HG02885 (cell line): ENCODE measurements around the gene NUBP2.

Source experiments
- ATAC-seq: cut with Tn5 transposase; IDR thresholded peaks from one replicate; pipeline ENCODE4 v1.9.1; 2021; ENCODE audit warnings: mild to moderate bottlenecking; ENCODE audit not compliant: unreplicated experiment, poor library complexity

NUBP2 gene

DNA sequence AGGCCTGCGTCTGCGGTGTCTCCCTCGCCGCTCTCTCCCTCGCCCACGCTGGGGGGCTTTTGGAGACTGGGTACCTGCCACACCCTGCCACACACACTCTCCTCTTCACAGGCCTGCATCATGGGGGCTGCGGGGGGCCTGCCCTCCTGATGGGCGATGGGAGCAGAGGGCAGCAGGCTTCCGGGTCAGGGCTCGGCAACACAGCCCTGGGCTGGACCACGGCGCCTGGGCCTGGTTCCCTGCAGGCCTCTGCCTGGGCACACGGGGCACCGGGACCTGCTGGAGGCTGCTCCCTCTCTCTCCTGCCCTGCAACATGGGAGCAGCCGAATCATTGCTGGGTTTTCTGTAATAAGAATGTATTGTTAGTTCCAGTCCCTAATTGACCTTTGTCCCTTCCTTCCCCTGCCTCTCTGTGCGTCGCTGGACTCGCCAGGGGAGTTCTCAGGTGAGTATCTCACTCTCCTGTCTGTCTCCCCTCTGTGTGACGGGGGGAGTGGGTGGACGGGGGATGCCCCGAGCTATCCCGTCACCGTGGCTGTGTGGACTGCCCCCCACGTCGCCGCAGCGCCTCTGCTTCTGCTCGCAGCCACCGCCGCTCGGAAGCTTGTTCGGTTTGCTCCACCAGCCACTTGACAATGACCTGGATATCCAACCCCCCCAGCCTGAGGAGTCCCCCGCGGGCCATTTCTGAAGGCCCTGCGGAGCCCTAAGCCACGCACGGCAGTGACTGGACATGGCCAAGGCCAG, 24.9 kb upstream of the NUBP2 start:
- no peak for ATAC-seq

GRCh38 chr16:1758923-1759322, 23.8 kb upstream of the NUBP2 start:
- ATAC-seq, result no peak

DNA sequence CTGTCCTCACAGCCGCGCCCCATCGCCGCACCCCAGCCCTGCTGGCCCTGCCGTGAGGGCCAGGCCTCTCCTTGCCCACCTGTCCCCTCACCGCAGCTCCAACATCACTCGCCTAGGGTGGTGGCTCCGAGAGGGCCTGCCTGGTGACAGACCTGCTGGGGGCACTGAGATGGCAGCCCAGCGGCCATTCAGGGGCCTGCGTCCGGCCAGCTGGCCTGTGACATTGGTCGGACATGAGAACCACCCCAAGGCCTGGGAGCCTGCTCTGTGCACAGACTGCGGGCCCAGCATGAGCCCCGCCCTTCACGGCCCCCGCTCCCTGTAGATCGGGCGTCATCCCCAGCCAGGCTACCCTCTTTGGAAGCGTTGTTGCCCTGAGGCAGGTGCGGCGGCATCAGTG, 23.2 kb upstream of the NUBP2 start:
- no peak for ATAC-seq

GRCh38 chr16:1760911-1761310, 21.8 kb upstream of the NUBP2 start:
- no peak for ATAC-seq

- no peak for ATAC-seq
These were observed 21.0 kb upstream of the NUBP2 start for GRCh38 chr16:1761751-1762150.

DNA sequence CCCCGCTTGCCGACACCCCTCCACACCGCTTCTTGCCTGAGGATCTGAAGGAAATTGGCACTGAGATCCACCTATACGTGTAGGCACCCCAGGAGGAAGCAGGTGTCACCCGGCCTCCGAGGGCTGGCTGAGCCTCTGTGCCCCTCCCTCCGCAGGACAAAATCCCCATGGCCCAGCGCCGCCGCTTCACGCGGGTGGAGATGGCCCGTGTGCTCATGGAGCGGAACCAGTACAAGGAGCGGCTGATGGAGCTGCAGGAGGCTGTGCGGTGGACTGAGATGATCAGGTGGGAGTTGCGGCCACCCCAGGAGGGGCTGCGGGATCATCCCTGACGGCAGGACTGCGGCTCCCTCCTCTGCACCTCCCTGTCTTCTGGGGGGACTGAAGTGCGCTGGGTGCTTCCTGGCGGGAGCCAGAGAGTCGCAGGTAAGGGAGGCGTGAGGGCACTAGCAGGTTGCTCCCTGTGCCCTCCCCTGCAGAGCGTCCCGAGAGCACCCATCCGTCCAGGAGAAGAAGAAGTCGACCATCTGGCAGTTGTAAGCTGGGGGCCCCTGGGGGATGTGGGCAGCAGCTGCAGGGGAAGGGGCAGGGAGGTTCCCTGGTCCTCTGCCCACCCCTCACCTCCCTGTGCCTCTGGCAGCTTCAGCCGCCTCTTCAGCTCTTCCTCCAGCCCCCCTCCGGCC, 20.4 kb upstream of the NUBP2 start:
- ATAC-seq, result no peak

DNA sequence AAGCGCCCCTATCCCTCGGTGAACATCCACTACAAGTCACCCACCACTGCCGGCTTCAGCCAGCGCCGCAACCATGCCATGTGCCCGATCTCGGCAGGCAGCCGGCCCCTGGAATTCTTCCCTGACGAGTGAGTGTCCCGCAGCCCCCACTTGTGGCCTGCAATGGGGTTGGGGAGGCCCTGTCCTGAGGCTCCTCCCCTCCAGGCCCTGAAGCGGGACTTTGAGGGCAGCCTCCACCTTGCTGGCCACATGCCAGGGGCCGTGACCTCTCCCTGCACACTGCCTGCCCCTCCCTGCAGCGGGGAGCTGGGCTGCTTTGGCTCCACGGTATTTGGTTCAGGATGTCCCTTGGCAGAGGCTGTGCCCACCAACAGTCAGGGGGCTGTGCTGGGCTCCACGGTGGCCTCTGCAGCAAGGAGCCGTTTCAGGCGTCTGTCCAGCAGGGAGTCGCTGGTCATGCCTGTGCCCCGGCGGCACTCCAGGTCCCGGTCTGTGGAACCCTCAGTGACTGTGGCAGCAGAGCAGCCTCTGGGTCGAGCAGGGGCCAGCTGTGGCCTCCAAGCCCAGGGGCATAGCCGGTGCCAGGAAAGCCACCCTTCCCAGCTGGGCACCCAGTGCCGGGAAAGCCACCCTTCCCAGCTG, 19.8 kb upstream of the NUBP2 start:
- no peak for ATAC-seq

GRCh38 chr16:1763521-1764511, 18.9 kb upstream of the NUBP2 start:
- ATAC-seq, result no peak

DNA sequence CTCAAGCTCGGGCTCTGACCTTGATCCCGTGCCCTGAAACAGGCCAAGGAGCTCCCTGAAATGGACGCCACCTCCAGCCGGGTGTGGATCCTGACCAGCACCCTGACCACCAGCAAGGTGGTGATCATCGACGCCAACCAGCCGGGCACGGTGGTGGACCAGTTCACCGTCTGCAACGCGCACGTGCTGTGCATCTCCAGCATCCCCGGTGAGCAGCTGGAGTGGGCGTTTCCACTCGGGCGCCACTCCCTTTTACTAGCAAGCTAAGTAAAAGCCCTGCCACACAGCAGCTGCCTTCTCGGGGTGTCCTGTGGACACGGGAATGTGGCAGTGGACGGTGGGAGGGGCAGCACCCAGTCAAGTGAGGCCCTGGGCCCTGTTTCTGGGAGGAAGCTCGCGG, 17.8 kb upstream of the NUBP2 start:
- ATAC-seq, result no peak

DNA sequence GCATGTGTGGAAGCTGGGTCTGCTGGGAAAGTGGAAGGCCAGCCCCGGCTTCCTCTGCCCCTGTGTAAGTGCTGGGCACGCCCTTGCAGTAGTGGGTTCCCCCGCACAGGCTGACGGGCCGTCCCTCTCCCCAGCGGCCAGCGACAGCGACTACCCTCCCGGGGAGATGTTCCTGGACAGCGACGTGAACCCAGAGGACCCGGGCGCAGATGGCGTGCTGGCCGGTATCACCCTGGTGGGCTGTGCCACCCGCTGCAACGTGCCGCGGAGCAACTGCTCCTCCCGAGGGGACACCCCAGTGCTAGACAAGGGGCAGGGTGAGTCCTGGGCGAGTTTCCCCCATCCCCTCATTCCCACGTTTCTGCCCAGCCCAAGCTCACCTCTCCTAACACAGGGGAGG, 16.9 kb upstream of the NUBP2 start:
- no peak for ATAC-seq

DNA sequence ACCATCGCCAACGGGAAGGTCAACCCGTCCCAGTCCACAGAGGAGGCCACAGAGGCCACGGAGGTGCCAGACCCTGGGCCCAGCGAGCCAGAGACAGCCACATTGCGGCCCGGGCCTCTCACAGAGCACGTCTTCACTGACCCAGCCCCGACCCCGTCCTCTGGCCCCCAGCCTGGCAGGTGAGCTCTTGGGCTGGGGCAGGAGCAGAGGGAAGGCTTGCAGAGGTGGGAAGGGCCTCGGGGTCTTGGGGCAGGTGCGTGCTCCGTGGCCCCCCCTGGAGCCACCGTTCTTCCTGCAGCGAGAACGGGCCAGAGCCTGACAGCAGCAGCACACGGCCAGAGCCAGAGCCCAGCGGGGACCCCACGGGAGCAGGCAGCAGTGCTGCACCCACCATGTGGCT, 16.5 kb upstream of the NUBP2 start:
- ATAC-seq, result no peak

GRCh38 chr16:1766701-1767100, 16.1 kb upstream of the NUBP2 start:
- no peak for ATAC-seq

GRCh38 chr16:1767116-1767994, 15.4 kb upstream of the NUBP2 start:
- ATAC-seq, result no peak

- no peak for ATAC-seq
These were observed 14.5 kb upstream of the NUBP2 start for GRCh38 chr16:1768061-1768766.

DNA sequence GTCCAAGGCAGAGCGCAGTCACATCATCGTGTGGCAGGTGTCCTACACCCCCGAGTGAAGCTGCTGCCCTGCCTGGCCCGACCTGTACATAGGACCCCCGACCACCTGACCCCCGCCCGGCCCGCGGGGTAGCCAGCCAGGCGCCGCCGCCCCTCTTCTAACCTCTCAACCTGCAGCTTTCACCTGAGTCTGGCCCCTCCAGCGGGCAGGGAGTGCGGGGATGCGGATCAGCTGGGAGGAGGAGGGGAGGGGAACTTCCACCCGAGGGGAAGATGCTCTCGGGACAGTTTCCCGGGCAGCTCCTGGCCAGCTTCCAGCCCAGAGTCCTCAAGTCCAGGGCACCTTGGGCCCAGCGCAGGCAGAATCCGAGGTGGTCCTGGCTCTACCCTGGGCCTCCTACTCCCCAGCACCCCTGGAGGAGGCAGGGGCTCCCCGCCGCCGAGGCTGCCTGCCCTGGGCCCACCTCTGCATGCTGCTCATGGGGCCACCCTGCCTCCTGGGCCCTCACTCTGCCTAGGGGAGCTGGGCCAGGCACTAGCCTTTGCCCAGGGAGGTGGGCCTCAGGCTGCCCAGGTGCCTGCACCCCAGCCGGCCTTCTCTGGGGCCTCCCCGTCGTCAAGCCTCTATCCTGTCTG, 13.9 kb upstream of the NUBP2 start:
- ATAC-seq, result no peak

DNA sequence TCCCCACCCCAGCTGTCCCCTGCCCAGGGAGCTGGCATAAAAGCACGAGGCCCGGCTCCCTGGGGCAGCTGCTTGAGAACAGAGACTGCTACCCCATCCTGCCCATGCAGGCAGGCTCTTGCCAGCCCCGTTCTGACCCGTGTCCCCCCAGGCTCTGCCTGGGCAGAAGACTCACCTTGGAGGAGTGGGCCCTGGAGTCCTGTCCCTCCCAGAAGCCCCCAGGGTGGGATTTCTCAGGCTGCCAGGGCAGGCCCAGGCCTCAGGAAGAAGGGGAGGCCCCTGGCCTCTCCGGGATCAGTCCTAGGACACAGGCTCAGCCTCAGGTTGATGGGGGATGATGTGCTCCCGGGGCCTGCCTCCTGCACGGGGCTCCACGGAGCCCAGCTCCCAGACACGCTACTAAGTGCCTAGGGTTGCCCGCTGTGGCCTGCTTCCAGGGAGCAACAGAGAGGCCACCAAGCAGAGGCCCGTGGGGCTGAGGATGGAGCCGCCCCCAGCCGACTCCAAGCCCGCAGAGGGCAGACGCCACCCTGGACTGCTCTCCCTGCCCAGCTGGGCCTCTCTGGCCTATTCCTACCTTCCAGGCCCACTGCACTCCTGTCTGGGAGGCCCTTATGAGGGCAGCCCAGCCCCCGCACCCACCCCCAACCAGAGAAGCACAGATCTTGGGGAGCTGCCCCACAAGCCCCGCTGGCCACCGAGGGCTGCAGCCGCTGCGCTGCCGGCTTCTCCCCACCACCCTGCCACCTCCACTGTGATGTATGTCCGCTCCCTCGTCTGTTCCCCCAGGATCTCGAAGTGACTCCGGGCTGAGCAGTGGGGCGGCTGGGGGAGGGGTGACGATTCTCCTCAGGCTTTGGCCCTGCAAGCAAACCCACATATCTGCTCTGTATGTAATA, 13.1 kb upstream of the NUBP2 start:
- no peak for ATAC-seq
